H9 (cell line): ENCODE results near the gene PFKP. TPM values are rescaled to one million over a fixed set of nuclear protein-coding genes. Genes with fewer than 3 reads are reported as not detected.

Experiments used
- DNase-seq: peaks from one replicate; pipeline ENCODE4 v3.0.0-alpha.2; 2017
- H2AFZ ChIP-seq: one replicate; pipeline ENCODE4 v1.6.1; 2013; ENCODE audit warnings: mild to moderate bottlenecking, low read length, control low read depth, moderate library complexity
- H2AK5ac ChIP-seq: 2 replicates; pipeline ENCODE4 v1.6.1; 2013; ENCODE audit warnings: low read length, control low read depth, mixed read lengths; ENCODE audit not compliant: insufficient read length
- H2BK120ac ChIP-seq: one replicate; pipeline ENCODE4 v1.6.1; 2013; ENCODE audit warnings: low read depth, mild to moderate bottlenecking, low read length, control low read depth, inconsistent platforms; ENCODE audit not compliant: poor library complexity, severe bottlenecking
- H2BK12ac ChIP-seq: 2 replicates; pipeline ENCODE4 v1.6.1; 2013; ENCODE audit warnings: low read length, control low read depth, mixed read lengths, low read depth; ENCODE audit not compliant: insufficient read length
- H2BK15ac ChIP-seq: 2 replicates; pipeline ENCODE4 v1.6.1; 2013; ENCODE audit warnings: low read depth, low read length, control low read depth
- H2BK20ac ChIP-seq: one replicate; pipeline ENCODE4 v1.6.1; 2013; ENCODE audit warnings: low read depth, mild to moderate bottlenecking, low read length, control low read depth, inconsistent platforms; ENCODE audit not compliant: poor library complexity, severe bottlenecking
- H2BK5ac ChIP-seq: 2 replicates; pipeline ENCODE4 v1.6.1; 2013; ENCODE audit warnings: low read length, control low read depth, mixed read lengths; ENCODE audit not compliant: insufficient read length
- H3K14ac ChIP-seq: 2 replicates; pipeline ENCODE4 v1.6.1; 2013; ENCODE audit warnings: low read length, control low read depth; ENCODE audit not compliant: insufficient read depth
- H3K18ac ChIP-seq: 2 replicates; pipeline ENCODE4 v1.6.1; 2013; ENCODE audit warnings: low read depth, mild to moderate bottlenecking, mixed read lengths, low read length, control low read depth; ENCODE audit not compliant: insufficient read length
- H3K23ac ChIP-seq: 2 replicates; pipeline ENCODE4 v1.6.1; 2013; ENCODE audit warnings: low read length, control low read depth, mixed read lengths, low read depth; ENCODE audit not compliant: insufficient read length
- H3K23me2 ChIP-seq: 2 replicates; pipeline ENCODE4 v1.6.1; 2013; ENCODE audit warnings: low read depth, mild to moderate bottlenecking, mixed read lengths, low read length, control low read depth; ENCODE audit not compliant: insufficient read length, poor library complexity, severe bottlenecking
- H3K27ac ChIP-seq: 2 replicates; pipeline ENCODE4 v1.5.1; 2013; ENCODE audit warnings: low read length, control low read depth, mixed read lengths, low read depth; ENCODE audit not compliant: insufficient read length
- H3K27me3 ChIP-seq: 2 replicates; pipeline ENCODE4 v1.6.1; 2013; ENCODE audit warnings: low read length, control low read depth, inconsistent platforms; ENCODE audit not compliant: insufficient read depth
- H3K4ac ChIP-seq: 2 replicates; pipeline ENCODE4 v1.6.1; 2013; ENCODE audit warnings: low read depth, mild to moderate bottlenecking, control low read depth, inconsistent platforms, low read length, moderate library complexity
- H3K4me1 ChIP-seq: 2 replicates; pipeline ENCODE4 v1.6.1; 2013; ENCODE audit warnings: low read length, control low read depth, inconsistent platforms; ENCODE audit not compliant: insufficient read depth
- H3K4me2 ChIP-seq: 2 replicates; pipeline ENCODE4 v1.6.1; 2013; ENCODE audit warnings: low read length, control low read depth, mixed read lengths; ENCODE audit not compliant: insufficient read length, insufficient read depth
- H3K56ac ChIP-seq: 2 replicates; pipeline ENCODE4 v1.6.1; 2013; ENCODE audit warnings: low read depth, mild to moderate bottlenecking, mixed read lengths, low read length, control low read depth; ENCODE audit not compliant: insufficient read length
- H3K79me1 ChIP-seq: 2 replicates; pipeline ENCODE4 v1.6.1; 2013; ENCODE audit warnings: low read depth, mild to moderate bottlenecking, moderate library complexity, low read length, control low read depth, inconsistent platforms; ENCODE audit not compliant: insufficient read depth, poor library complexity, severe bottlenecking
- H3K79me2 ChIP-seq: 2 replicates; pipeline ENCODE4 v1.6.1; 2013; ENCODE audit warnings: low read length, control low read depth, inconsistent platforms; ENCODE audit not compliant: insufficient read depth
- H3K9ac ChIP-seq: 2 replicates; pipeline ENCODE4 v1.6.1; 2013; ENCODE audit warnings: low read length, control low read depth, mixed read lengths; ENCODE audit not compliant: insufficient read length; ENCODE audit errors: extremely low read depth
- H3K9me3 ChIP-seq: one replicate; pipeline ENCODE4 v1.6.1; 2013; ENCODE audit warnings: low read depth, low read length, inconsistent platforms; ENCODE audit not compliant: control insufficient read depth
- H3T11ph ChIP-seq: one replicate; pipeline ENCODE4 v1.6.1; 2013; ENCODE audit warnings: mild to moderate bottlenecking, low read length, control low read depth, inconsistent platforms
- H4K20me1 ChIP-seq: one replicate; pipeline ENCODE4 v1.6.1; 2013; ENCODE audit not compliant: control insufficient read depth, insufficient read length, insufficient read depth
- H4K5ac ChIP-seq: 2 replicates; pipeline ENCODE4 v1.6.1; 2013; ENCODE audit warnings: low read depth, mild to moderate bottlenecking, mixed read lengths, low read length, control low read depth; ENCODE audit not compliant: insufficient read length
- H4K8ac ChIP-seq: replicated peaks from 2 replicates; pipeline ENCODE4 v1.6.1; 2013; ENCODE audit warnings: low read length, control low read depth, mixed read lengths, low read depth; ENCODE audit not compliant: insufficient read length
- H4K91ac ChIP-seq: 2 replicates; pipeline ENCODE4 v1.6.1; 2013; ENCODE audit warnings: low read depth, mild to moderate bottlenecking, moderate library complexity, mixed read lengths, low read length, control low read depth; ENCODE audit not compliant: insufficient read length
- H3K27ac Mint-ChIP-seq, 3 experiments: 2 replicates in 2 of 3; 3 replicates in 1 of 3; pipeline ENCODE4 v1.8.0; 2020 to 2021; ENCODE audit warnings: mixed read lengths in 3 of 3, mild to moderate bottlenecking in 1 of 3, moderate library complexity in 1 of 3
- H3K27me3 Mint-ChIP-seq: 2 replicates; pipeline ENCODE4 v1.8.0; 2021; ENCODE audit warnings: low read depth, mild to moderate bottlenecking, moderate library complexity, mixed read lengths
- H3K36me3 Mint-ChIP-seq, 3 experiments: 2 replicates in 2 of 3; 3 replicates in 1 of 3; pipeline ENCODE4 v1.8.0; 2020 to 2021; ENCODE audit warnings: low read depth in 3 of 3, mixed read lengths in 3 of 3; ENCODE audit not compliant: insufficient read depth in 1 of 3
- H3K4me1 Mint-ChIP-seq, 2 experiments: 2 replicates each; pipeline ENCODE4 v1.8.0; 2020; ENCODE audit warnings: mixed read lengths in 2 of 2
- H3K4me3 Mint-ChIP-seq, 2 experiments: 2 replicates in 1 of 2; 3 replicates in 1 of 2; pipeline ENCODE4 v1.8.0; 2020 to 2021; ENCODE audit warnings: mild to moderate bottlenecking in 2 of 2, mixed read lengths in 2 of 2, moderate library complexity in 1 of 2
- H3K9me3 Mint-ChIP-seq, 2 experiments: 2 replicates in 1 of 2; 3 replicates in 1 of 2; pipeline ENCODE4 v1.8.0; 2020; ENCODE audit warnings: mild to moderate bottlenecking in 2 of 2, mixed read lengths in 2 of 2, moderate library complexity in 1 of 2
- WGBS: extraction: QIAGEN DNeasy Blood & Tissue Kit; methylation state at CpG from one replicate; pipeline ENCODE4 v1.1.7; 2013; ENCODE audit warnings: missing lambda C conversion rate, low lambda C conversion rate, mixed read lengths; ENCODE audit not compliant: insufficient read length; ENCODE audit errors: extremely low coverage; 5-methylcytosine and 5-hydroxymethylcytosine counted together
- total RNA-seq: library from RNA; stranded (reverse); gene quantifications from 2 replicates; pipeline ENCODE4 v1.2.1, GENCODE V29; 2021
- TF ChIP-seq, protein P1 (sequence below): fragments of 200-600 bp; sonication (generic); conservative IDR thresholded peaks from 3 replicates; pipeline ENCODE4 v1.8.0; 2021; ENCODE audit warnings: antibody characterized with exemption, mild to moderate bottlenecking

Gene PFKP
- total RNA-seq, 1 experiment from 2014 or later = 145 TPM

DNA sequence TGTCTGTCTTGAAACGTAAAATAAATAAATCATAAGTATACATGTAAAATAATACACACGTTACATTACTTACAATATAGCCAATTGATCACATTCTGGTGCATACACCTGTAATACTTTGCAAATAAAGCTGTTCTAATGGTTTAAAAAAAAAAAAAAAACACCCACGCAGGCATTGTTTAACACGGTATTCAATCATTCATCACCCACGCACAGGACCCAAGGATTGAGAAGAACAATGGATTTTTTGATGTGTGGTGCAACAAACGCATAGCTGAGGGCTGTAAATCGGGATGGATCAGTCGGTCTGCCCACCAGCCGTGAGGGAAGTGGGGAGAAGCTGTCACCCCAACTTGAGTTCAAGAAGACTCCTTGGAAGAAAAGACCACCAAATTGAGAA is 96.5 kb downstream of the PFKP start:
- H3K79me2 ChIP-seq = no peaks in the 10 kb centered on the region
- H4K8ac ChIP-seq = no peak overlapping the region
- Mint-ChIP-seq H3K4me3 (no peak overlapping the region), H3K27me3 (no peaks in the 10 kb centered on the region), H3K36me3 (peaks cover 9 to 66% (median 65%) of the 10 kb centered on the region in 3 experiments; a peak in 6 of 7 replicates), H3K4me1 (no peaks in the 10 kb centered on the region), H3K27ac (no peak overlapping the region; a peak in 2 of 7 replicates), H3K9me3 (no peaks in the 10 kb centered on the region)
- H3K9me3 ChIP-seq = no peaks in the 10 kb centered on the region
- H3K27me3 ChIP-seq = no peaks in the 10 kb centered on the region
- no peak for DNase-seq
- no peaks in the 10 kb centered on the region for H3K79me1 ChIP-seq
- H3K23me2 ChIP-seq = no peaks in the 10 kb centered on the region
- H3K18ac ChIP-seq = no peak overlapping the region
- no peak overlapping the region for H3K14ac ChIP-seq
- no peak overlapping the region for H3K23ac ChIP-seq
- H3T11ph ChIP-seq = no peak overlapping the region
- no peak overlapping the region for H2BK15ac ChIP-seq
- no peak overlapping the region for H2BK12ac ChIP-seq
- no peak overlapping the region for H2AK5ac ChIP-seq
- no peak overlapping the region for H2BK5ac ChIP-seq
- H3K4ac ChIP-seq = no peak overlapping the region
- no peaks in the 10 kb centered on the region for H4K20me1 ChIP-seq
- TF ChIP-seq, protein P1, sequence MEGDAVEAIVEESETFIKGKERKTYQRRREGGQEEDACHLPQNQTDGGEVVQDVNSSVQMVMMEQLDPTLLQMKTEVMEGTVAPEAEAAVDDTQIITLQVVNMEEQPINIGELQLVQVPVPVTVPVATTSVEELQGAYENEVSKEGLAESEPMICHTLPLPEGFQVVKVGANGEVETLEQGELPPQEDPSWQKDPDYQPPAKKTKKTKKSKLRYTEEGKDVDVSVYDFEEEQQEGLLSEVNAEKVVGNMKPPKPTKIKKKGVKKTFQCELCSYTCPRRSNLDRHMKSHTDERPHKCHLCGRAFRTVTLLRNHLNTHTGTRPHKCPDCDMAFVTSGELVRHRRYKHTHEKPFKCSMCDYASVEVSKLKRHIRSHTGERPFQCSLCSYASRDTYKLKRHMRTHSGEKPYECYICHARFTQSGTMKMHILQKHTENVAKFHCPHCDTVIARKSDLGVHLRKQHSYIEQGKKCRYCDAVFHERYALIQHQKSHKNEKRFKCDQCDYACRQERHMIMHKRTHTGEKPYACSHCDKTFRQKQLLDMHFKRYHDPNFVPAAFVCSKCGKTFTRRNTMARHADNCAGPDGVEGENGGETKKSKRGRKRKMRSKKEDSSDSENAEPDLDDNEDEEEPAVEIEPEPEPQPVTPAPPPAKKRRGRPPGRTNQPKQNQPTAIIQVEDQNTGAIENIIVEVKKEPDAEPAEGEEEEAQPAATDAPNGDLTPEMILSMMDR = no peak
- no peak overlapping the region for H2BK20ac ChIP-seq
- H3K4me1 ChIP-seq = no peaks in the 10 kb centered on the region
- H3K4me2 ChIP-seq = no peak overlapping the region
- H3K27ac ChIP-seq = no peak overlapping the region
- H2BK120ac ChIP-seq = no peak overlapping the region
- no peak overlapping the region for H3K56ac ChIP-seq
- no peak overlapping the region for H2AFZ ChIP-seq
- no CpG with 5 or more reads among the region's 9 CpGs for WGBS
- no peak overlapping the region for H4K91ac ChIP-seq
- no peak overlapping the region for H3K9ac ChIP-seq
- H4K5ac ChIP-seq = no peak overlapping the region
